Ectodermal cell (in vitro differentiated cells): ENCODE measurements around the gene PDHB.

Source experiments
- H3K27ac ChIP-seq: 2 replicates; pipeline ENCODE4 v1.7.0; 2013; ENCODE audit warnings: mild to moderate bottlenecking, low read depth, low read length; ENCODE audit not compliant: insufficient read depth, poor library complexity, severe bottlenecking
- H3K27me3 ChIP-seq: 2 replicates; pipeline ENCODE4 v1.7.0; 2013; ENCODE audit warnings: mild to moderate bottlenecking, low read length; ENCODE audit not compliant: insufficient read depth, control insufficient read depth, poor library complexity, severe bottlenecking
- H3K36me3 ChIP-seq: one replicate; pipeline ENCODE4 v1.7.0; 2013; ENCODE audit warnings: low read length; ENCODE audit not compliant: control insufficient read depth, insufficient read depth
- H3K4me1 ChIP-seq: one replicate; pipeline ENCODE4 v1.7.0; 2013; ENCODE audit warnings: low read length; ENCODE audit not compliant: control insufficient read depth, insufficient read depth
- H3K4me3 ChIP-seq: 2 replicates; pipeline ENCODE4 v1.7.0; 2013; ENCODE audit warnings: low read depth, low read length, control low read depth; ENCODE audit not compliant: insufficient read depth
- H3K9me3 ChIP-seq: 2 replicates; pipeline ENCODE4 v1.7.0; 2013; ENCODE audit warnings: mild to moderate bottlenecking, low read length, moderate library complexity; ENCODE audit not compliant: control insufficient read depth
- WGBS, 2 experiments: methylation state at CpG; one replicate each; pipeline ENCODE4 v1.1.7; 2013; ENCODE audit warnings: missing lambda C conversion rate in 2 of 2; 5-methylcytosine and 5-hydroxymethylcytosine counted together

Gene PDHB

GRCh38 chr3:58421004-58421403 lies 12.6 kb downstream of the PDHB start:
- Histone ChIP-seq H3K36me3 (no peaks in the 10 kb centered on the region), H3K4me1 (no peaks in the 10 kb centered on the region), H3K9me3 (no peaks in the 10 kb centered on the region), H3K4me3 (no peak overlapping the region), H3K27me3 (no peaks in the 10 kb centered on the region), H3K27ac (no peak overlapping the region)
- 91 to 92% methylated on average over 7 of the region's 7 CpGs for WGBS, 2 experiments

GRCh38 chr3:58419780-58420507 lies 13.7 kb downstream of the PDHB start:
- 94 to 95% methylated on average over 7 of the region's 7 CpGs for WGBS, 2 experiments
- H3K27me3 ChIP-seq: no peaks in the 10 kb centered on the region
- no peak overlapping the region for H3K4me3 ChIP-seq
- H3K36me3 ChIP-seq: no peaks in the 10 kb centered on the region
- no peak overlapping the region for H3K27ac ChIP-seq
- H3K9me3 ChIP-seq: no peaks in the 10 kb centered on the region
- H3K4me1 ChIP-seq: no peaks in the 10 kb centered on the region

GRCh38 chr3:58418227-58418626 lies 15.4 kb downstream of the PDHB start:
- Histone ChIP-seq H3K27me3 (no peaks in the 10 kb centered on the region), H3K4me1 (no peaks in the 10 kb centered on the region), H3K27ac (no peak overlapping the region), H3K4me3 (no peak overlapping the region), H3K9me3 (no peaks in the 10 kb centered on the region), H3K36me3 (no peaks in the 10 kb centered on the region)
- 90 to 91% methylated on average over 6 of the region's 6 CpGs for WGBS, 2 experiments

- no peak overlapping the region for H3K27ac ChIP-seq
- WGBS, 2 experiments: 94 to 96% methylated on average over 2 of the region's 2 CpGs
- peaks cover 9% of the 10 kb centered on the region for H3K4me1 ChIP-seq
- H3K4me3 ChIP-seq: no peak overlapping the region
- no peaks in the 10 kb centered on the region for H3K36me3 ChIP-seq
- no peaks in the 10 kb centered on the region for H3K9me3 ChIP-seq
- H3K27me3 ChIP-seq: no peaks in the 10 kb centered on the region
These were observed 16.6 kb downstream of the PDHB start for GRCh38 chr3:58417075-58417474.

GRCh38 chr3:58416191-58416590 lies 17.4 kb downstream of the PDHB start:
- peaks cover 9% of the 10 kb centered on the region for H3K4me1 ChIP-seq
- H3K27ac ChIP-seq: no peak overlapping the region
- H3K27me3 ChIP-seq: no peaks in the 10 kb centered on the region
- H3K36me3 ChIP-seq: no peaks in the 10 kb centered on the region
- 90 to 96% methylated on average over 2 of the region's 2 CpGs for whole genome bisulfite sequencing, 2 experiments
- H3K4me3 ChIP-seq: no peak overlapping the region
- no peaks in the 10 kb centered on the region for H3K9me3 ChIP-seq

GRCh38 chr3:58414538-58415197 lies 19.0 kb downstream of the PDHB start:
- Histone ChIP-seq H3K9me3 (no peaks in the 10 kb centered on the region), H3K4me1 (peaks cover 9% of the 10 kb centered on the region), H3K36me3 (no peaks in the 10 kb centered on the region), H3K27ac (no peak overlapping the region), H3K27me3 (no peaks in the 10 kb centered on the region), H3K4me3 (no peak overlapping the region)

- 91 to 93% methylated on average over 8 of the region's 8 CpGs for WGBS, 2 experiments
These were observed 21.5 kb downstream of the PDHB start for GRCh38 chr3:58411851-58412830.

GRCh38 chr3:58411036-58411435 lies 22.6 kb downstream of the PDHB start:
- H3K27ac ChIP-seq: no peak overlapping the region
- H3K36me3 ChIP-seq: no peaks in the 10 kb centered on the region
- H3K27me3 ChIP-seq: no peaks in the 10 kb centered on the region
- 95 to 98% methylated on average over 3 of the region's 3 CpGs for WGBS, 2 experiments
- no peaks in the 10 kb centered on the region for H3K9me3 ChIP-seq
- peaks cover 9% of the 10 kb centered on the region for H3K4me1 ChIP-seq
- H3K4me3 ChIP-seq: no peak overlapping the region

More at GRCh38 chr3:58411851-58412830, 21.5 kb downstream of the PDHB start:
- Histone ChIP-seq H3K27ac (no peak overlapping the region), H3K4me3 (no peak overlapping the region), H3K4me1 (peaks cover 9% of the 10 kb centered on the region), H3K9me3 (no peaks in the 10 kb centered on the region), H3K36me3 (no peaks in the 10 kb centered on the region), H3K27me3 (no peaks in the 10 kb centered on the region)

GRCh38 chr3:58409663-58410062 lies 24.0 kb downstream of the PDHB start:
- no peaks in the 10 kb centered on the region for H3K36me3 ChIP-seq
- H3K4me3 ChIP-seq: no peak overlapping the region
- no peak overlapping the region for H3K27ac ChIP-seq
- no peaks in the 10 kb centered on the region for H3K9me3 ChIP-seq
- WGBS, 2 experiments: 94 to 95% methylated on average over 3 of the region's 3 CpGs
- no peaks in the 10 kb centered on the region for H3K27me3 ChIP-seq
- peaks cover 9% of the 10 kb centered on the region for H3K4me1 ChIP-seq

- no peaks in the 10 kb centered on the region for H3K36me3 ChIP-seq
- no peaks in the 10 kb centered on the region for H3K9me3 ChIP-seq
- no peaks in the 10 kb centered on the region for H3K27me3 ChIP-seq
- WGBS, 2 experiments: 93 to 94% methylated on average over 5 of the region's 5 CpGs
- no peak overlapping the region for H3K4me3 ChIP-seq
- H3K4me1 ChIP-seq: peaks cover 9% of the 10 kb centered on the region
- no peak overlapping the region for H3K27ac ChIP-seq
These were observed 24.7 kb downstream of the PDHB start for GRCh38 chr3:58408906-58409305.
